ENCODE results near the gene TBC1D22A.

DNA sequence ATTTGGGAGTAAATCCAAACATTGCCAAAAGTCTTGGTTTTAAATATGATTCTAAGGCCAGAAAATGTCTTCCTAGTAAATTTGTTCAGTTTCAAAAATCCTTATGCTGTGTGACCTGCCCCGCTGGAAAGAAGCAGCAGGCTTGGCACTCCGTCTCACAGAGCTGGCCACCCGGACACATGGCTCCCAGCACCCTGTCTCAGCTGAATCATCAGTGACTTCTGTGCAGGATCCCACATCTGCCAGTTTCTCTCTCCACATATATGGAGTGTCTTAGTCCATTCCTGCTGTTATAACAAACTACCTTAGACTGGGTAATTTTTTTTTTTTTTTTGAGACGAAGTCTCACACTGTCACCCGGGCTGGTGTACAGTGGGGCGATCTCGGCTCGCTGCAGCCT lies 356.7 kb downstream of the TBC1D22A start:
- TF ChIP-seq CTCF (IDR thresholded peaks at IDR 0.05) (no peak), POLR2A (IDR thresholded peaks at IDR 0.05) (no peak)

Measured in Peyer's patch (tissue), 4 donors.